Activated naive CD4-positive, alpha-beta T cell treated with anti-CD3 and anti-CD28 coated beads, Interleukin-2, amount 10 ng/mL, durations not matched to agents 5 hours and 36 hours (primary cell): ENCODE data around the gene SIN3B. TPM values are rescaled to one million over a fixed set of nuclear protein-coding genes. Genes with fewer than 3 reads are reported as not detected.

Experiments
- total RNA-seq, 2 experiments: library from RNA; stranded (reverse); gene quantifications; one replicate each; pipeline ENCODE4 v1.2.3, GENCODE V29; 2021

Gene SIN3B, protein sequence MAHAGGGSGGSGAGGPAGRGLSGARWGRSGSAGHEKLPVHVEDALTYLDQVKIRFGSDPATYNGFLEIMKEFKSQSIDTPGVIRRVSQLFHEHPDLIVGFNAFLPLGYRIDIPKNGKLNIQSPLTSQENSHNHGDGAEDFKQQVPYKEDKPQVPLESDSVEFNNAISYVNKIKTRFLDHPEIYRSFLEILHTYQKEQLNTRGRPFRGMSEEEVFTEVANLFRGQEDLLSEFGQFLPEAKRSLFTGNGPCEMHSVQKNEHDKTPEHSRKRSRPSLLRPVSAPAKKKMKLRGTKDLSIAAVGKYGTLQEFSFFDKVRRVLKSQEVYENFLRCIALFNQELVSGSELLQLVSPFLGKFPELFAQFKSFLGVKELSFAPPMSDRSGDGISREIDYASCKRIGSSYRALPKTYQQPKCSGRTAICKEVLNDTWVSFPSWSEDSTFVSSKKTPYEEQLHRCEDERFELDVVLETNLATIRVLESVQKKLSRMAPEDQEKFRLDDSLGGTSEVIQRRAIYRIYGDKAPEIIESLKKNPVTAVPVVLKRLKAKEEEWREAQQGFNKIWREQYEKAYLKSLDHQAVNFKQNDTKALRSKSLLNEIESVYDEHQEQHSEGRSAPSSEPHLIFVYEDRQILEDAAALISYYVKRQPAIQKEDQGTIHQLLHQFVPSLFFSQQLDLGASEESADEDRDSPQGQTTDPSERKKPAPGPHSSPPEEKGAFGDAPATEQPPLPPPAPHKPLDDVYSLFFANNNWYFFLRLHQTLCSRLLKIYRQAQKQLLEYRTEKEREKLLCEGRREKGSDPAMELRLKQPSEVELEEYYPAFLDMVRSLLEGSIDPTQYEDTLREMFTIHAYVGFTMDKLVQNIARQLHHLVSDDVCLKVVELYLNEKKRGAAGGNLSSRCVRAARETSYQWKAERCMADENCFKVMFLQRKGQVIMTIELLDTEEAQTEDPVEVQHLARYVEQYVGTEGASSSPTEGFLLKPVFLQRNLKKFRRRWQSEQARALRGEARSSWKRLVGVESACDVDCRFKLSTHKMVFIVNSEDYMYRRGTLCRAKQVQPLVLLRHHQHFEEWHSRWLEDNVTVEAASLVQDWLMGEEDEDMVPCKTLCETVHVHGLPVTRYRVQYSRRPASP
- 10 to 100 TPM; 40.0 to 41.2 TPM for total RNA-seq

DNA sequence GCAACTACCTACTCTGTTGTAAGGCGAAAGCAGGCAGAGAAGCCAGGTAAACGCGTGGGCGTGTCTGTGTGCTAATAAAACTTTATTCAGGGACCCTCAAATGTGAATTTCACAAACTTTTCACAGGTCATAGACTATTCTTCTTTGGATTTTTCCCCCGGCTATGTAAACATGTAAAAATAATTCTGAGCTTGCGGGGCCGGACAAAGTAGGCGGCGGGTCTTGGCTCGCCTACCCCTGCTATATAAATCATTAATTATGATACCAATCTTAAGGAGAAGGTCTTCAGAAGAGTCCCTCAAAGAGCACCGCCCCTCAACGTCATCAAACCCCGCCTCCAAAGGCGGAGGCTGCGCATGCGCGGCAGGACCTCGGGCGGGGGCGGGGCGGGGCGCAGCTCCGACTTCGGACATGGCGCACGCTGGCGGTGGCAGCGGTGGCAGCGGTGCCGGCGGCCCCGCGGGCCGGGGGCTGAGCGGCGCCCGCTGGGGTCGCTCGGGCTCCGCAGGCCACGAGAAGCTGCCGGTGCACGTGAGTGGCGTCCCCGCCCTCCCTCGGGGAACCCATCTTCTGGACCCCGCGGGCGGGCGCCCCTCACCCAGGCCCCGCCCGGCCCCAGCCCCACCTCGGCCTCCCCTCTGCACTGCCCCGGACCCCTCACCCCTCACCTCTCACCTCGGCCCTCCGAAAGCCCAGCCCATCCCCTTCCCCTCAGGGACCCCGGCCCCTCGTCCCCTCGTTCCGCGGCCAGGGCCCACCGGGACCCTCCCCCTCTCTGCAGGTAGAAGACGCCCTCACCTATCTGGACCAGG lies at the start of gene SIN3B:
SIN3B (plus strand) TSS at position 389 of the 812 bp plus-strand sequence; CDS start at position 412, 23 bp downstream.

GRCh38 chr19:16888629-16889365 lies 59.6 kb downstream of the SIN3B start, which contains the start of gene F2RL3:
Gene F2RL3, plus strand, starts transcription at chr19:16888999. Its CDS starts 191 bp downstream, at chr19:16889190.

Other genes starting within 250 kb of the SIN3B start
- gene MED26, start 201.2 kb upstream of the SIN3B start, total RNA-seq, result 10 to 100 TPM; 14.0 to 14.1 TPM
- gene SMIM7, start 169.3 kb upstream of the SIN3B start, total RNA-seq, result 10 to 100 TPM; 61.4 to 61.9 TPM
- 1 to 10 TPM; 1.3 to 2.0 TPM for gene TMEM38A, start 168.3 kb upstream of the SIN3B start, total RNA-seq
- gene NWD1, start 109.6 kb upstream of the SIN3B start, total RNA-seq, result not detected
- under 1 TPM; 0.22 to 0.23 TPM for gene F2RL3, start 59.6 kb downstream of the SIN3B start, total RNA-seq
- 1 to 10 TPM; 1.6 to 1.7 TPM for gene CPAMD8, start 197.4 kb downstream of the SIN3B start, total RNA-seq
- gene HAUS8, start 246.1 kb downstream of the SIN3B start, total RNA-seq, result 10 to 100 TPM; 29.1 to 30.9 TPM
- 100 to 1,000 TPM; 209 to 213 TPM for gene MYO9B, start 246.4 kb downstream of the SIN3B start, total RNA-seq